Cardiac fibroblast (primary cell): Measurements from ENCODE around the gene CCDC40.

ENCODE experiments used
- DNase-seq, 2 donors: peaks; one replicate each; pipeline versions ENCODE4 v3.0.0 to v3.0.0-alpha.2; 2010; ENCODE audit warnings: low read depth in 2 of 2
- H3K4me3 ChIP-seq, 2 donors: replicated peaks in 1 of 2; 1 replicate in 1 of 2; 2 replicates in 1 of 2; pipeline ENCODE4 v1.5.1; 2011; ENCODE audit warnings: low read depth in 2 of 2, low read length in 2 of 2, mild to moderate bottlenecking in 2 of 2, moderate library complexity in 1 of 2
- CTCF ChIP-seq: IDR thresholded peaks from one replicate; pipeline ENCODE4 v1.5.1; 2011; ENCODE audit warnings: low read depth, mild to moderate bottlenecking, low read length, inconsistent platforms

Gene CCDC40

GRCh38 chr17:80099291-80100034 lies 63.0 kb downstream of the CCDC40 start:
- H3K4me3 ChIP-seq, result no peak overlapping the region
- TF ChIP-seq CTCF, result no peak
- no peak for DNase-seq

- no peak for TF ChIP-seq CTCF
- H3K4me3 ChIP-seq, result no peak overlapping the region
- no peak for DNase-seq
Observed at GRCh38 chr17:80100035-80100323, 63.5 kb downstream of the CCDC40 start.

GRCh38 chr17:80101011-80101945 lies 64.8 kb downstream of the CCDC40 start, which contains the start of gene GAA:
Gene GAA (plus strand): TSS chr17:80101581. CDS start chr17:80104587, 3,006 bp downstream.
- peak within 1 kb of the TSS; percentile 96 for H3K4me3 ChIP-seq
- peak; percentile 33 for TF ChIP-seq CTCF
- peak; percentile 71 to 87 for DNase-seq

GRCh38 chr17:80101946-80102663 lies 65.7 kb downstream of the CCDC40 start:
- no peak for TF ChIP-seq CTCF
- H3K4me3 ChIP-seq, result peak overlapping the region; percentile 96
- peak; percentile 11 to 31 for DNase-seq

GRCh38 chr17:80102664-80103448 lies 66.4 kb downstream of the CCDC40 start:
- TF ChIP-seq CTCF, result no peak
- DNase-seq, result no peak
- no peak overlapping the region for H3K4me3 ChIP-seq
